Choroid plexus epithelial cell (primary cell): ENCODE measurements around the gene PLAC9.
A peak's percentile ranks its signal among the peaks of the same experiment; 100 is the strongest.

ENCODE experiments used
- DNase-seq: peaks from one replicate; pipeline ENCODE4 v3.0.0-alpha.2; 2010; ENCODE audit warnings: low read depth
- H3K4me3 ChIP-seq: 2 replicates; pipeline ENCODE4 v1.5.1; 2011; ENCODE audit warnings: low read depth, mild to moderate bottlenecking, control low read depth, low read length, moderate library complexity
- CTCF ChIP-seq: conservative IDR thresholded peaks from 2 replicates; pipeline ENCODE4 v1.5.1; 2011; ENCODE audit warnings: low read depth, mild to moderate bottlenecking, control low read depth, inconsistent platforms, low read length, moderate library complexity

PLAC9 gene

GRCh38 chr10:80167471-80168161 lies 35.1 kb downstream of the PLAC9 start:
- no peak overlapping the region for H3K4me3 ChIP-seq
- no peak for DNase-seq
- TF ChIP-seq CTCF, result no peak

GRCh38 chr10:80168162-80168511 lies 35.6 kb downstream of the PLAC9 start:
- TF ChIP-seq CTCF, result no peak
- no peak overlapping the region for H3K4me3 ChIP-seq
- DNase-seq, result no peak

- peak; percentile 39 for TF ChIP-seq CTCF
- H3K4me3 ChIP-seq, result no peak overlapping the region
- DNase-seq, result no peak
Measured at GRCh38 chr10:80168679-80169380, 36.3 kb downstream of the PLAC9 start.

GRCh38 chr10:80170026-80170425 lies 37.5 kb downstream of the PLAC9 start:
- TF ChIP-seq CTCF, result no peak
- no peak overlapping the region for H3K4me3 ChIP-seq
- DNase-seq, result no peak

GRCh38 chr10:80170641-80171040 lies 38.1 kb downstream of the PLAC9 start:
- TF ChIP-seq CTCF, result no peak

GRCh38 chr10:80171248-80171660 lies 38.7 kb downstream of the PLAC9 start:
- no peak for DNase-seq
- no peak for TF ChIP-seq CTCF
- no peak overlapping the region for H3K4me3 ChIP-seq

More at GRCh38 chr10:80170641-80171040, 38.1 kb downstream of the PLAC9 start:
- DNase-seq, result no peak
- H3K4me3 ChIP-seq, result no peak overlapping the region

- no peak for TF ChIP-seq CTCF
- no peak overlapping the region for H3K4me3 ChIP-seq
- no peak for DNase-seq
Measured at GRCh38 chr10:80172896-80173295, 40.4 kb downstream of the PLAC9 start.
